Ovary (tissue), 9 donors: ENCODE measurements around the gene SELENOV. TPM values are rescaled to one million over a fixed set of nuclear protein-coding genes. Genes with fewer than 3 reads are reported as not detected.
A peak's percentile ranks its signal among the peaks of the same experiment; 100 is the strongest.

Experiments used
- DNase-seq, 5 donors: peaks; one replicate each; pipeline ENCODE4 v3.0.0-alpha.2; 2019 to 2020
- H3K27ac ChIP-seq, 2 donors: fragments of 200-600 bp; one replicate each; pipeline versions ENCODE4 v1.5.1 to v1.8.0; 2019 to 2022
- H3K27me3 ChIP-seq: fragments of 200-600 bp; one replicate; pipeline ENCODE4 v1.8.0; 2022
- H3K36me3 ChIP-seq: fragments of 200-600 bp; sonication (generic); one replicate; pipeline ENCODE4 v1.5.1; 2019
- H3K4me1 ChIP-seq: one replicate; pipeline ENCODE4 v1.8.1; 2013; ENCODE audit warnings: mild to moderate bottlenecking, moderate library complexity; ENCODE audit not compliant: insufficient read depth
- H3K4me3 ChIP-seq: fragments of 200-600 bp; sonication (generic); one replicate; pipeline ENCODE4 v1.5.1; 2017
- H3K9me3 ChIP-seq, 2 donors: fragments of 200-600 bp in 1 of 2; sonication (generic) in 1 of 2; one replicate each; pipeline versions ENCODE4 v1.5.1 to v1.8.1; 2013 to 2019; ENCODE audit warnings: mild to moderate bottlenecking in 1 of 2, moderate library complexity in 1 of 2
- CTCF ChIP-seq, 3 donors: fragments of 450-650 bp in 2 of 3; fragments of 200-600 bp in 1 of 3; IDR thresholded peaks; one replicate each; pipeline versions ENCODE4 v1.5.1 to v1.8.0; 2016 to 2022; ENCODE audit warnings: antibody characterized with exemption in 3 of 3, mild to moderate bottlenecking in 1 of 3
- EP300 ChIP-seq: sonication (generic); formaldehyde crosslinking; IDR thresholded peaks from one replicate; pipeline ENCODE4 v1.6.1; 2017; ENCODE audit warnings: antibody characterized with exemption
- POLR2A ChIP-seq: fragments of 450-650 bp; IDR thresholded peaks from one replicate; pipeline ENCODE4 v1.6.1; 2017; ENCODE audit warnings: antibody characterized with exemption, mild to moderate bottlenecking, moderate library complexity
- WGBS, 3 donors: extraction: QIAGEN DNeasy Blood & Tissue Kit in 1 of 3; methylation state at CpG; one replicate each; pipeline versions ENCODE4 v1.1.5 to v1.1.7; 2013 to 2017; 5-methylcytosine and 5-hydroxymethylcytosine counted together
- intact Hi-C, 4 donors: fragments of 100-400 bp; cut with DNase I; formaldehyde crosslinking; loops; one replicate each; pipeline versions ENCODE4 v1.11.0 to v1.15.1; 2022 to 2023
- polyA plus RNA-seq, 2 donors: library from polyadenylated mRNA; stranded (reverse); fragments of 200-250 nt in 1 of 2; fragments of 350-450 nt in 1 of 2; fragmentation: Illumina TruSeq in 1 of 2; extraction: RNeasy Lipid Tissue Mini Kit (QIAGEN cat#74804) in 1 of 2; gene quantifications; one replicate each; pipeline ENCODE4 v1.2.3, GENCODE V29; 2013 to 2014
- total RNA-seq, 7 donors: library from RNA; depleted of rRNA in 2 of 7; stranded (reverse); fragments of >200 nt in 2 of 7; fragmentation: NEBNext Ultra II Directional in 3 of 7; extraction: Animal tissue kit (Norgen Biotek cat#: 25700) in 3 of 7; gene quantifications; one replicate each; pipeline versions ENCODE4 v1.1.0 to v1.2.4, GENCODE V29; 2016 to 2023
- donor health status: DM: no; HTN: no; CAD: no; lungs with moderate emphysema.
- donor health status: DM: no; HTN: no; CAD: no.
- donor health status: Bipolar disorder and iron deficiency.
- donor health status: DM: yes; HTN: yes; CAD: no.
- donor health status: DM: no; HTN: no; CAD: no.
- donor health status: DM: yes; HTN: yes; CAD: no.

The SELENOV gene
- total and polyA plus RNA-seq, 9 donors = 0.27 to 0.39 TPM; not detected in 7

- Histone ChIP-seq H3K27me3 (no peaks in the 10 kb centered on the region), H3K27ac (no peak overlapping the region), H3K9me3 (no peaks in the 10 kb centered on the region), H3K36me3 (no peaks in the 10 kb centered on the region), H3K4me3 (peak overlapping the region; percentile 12), H3K4me1 (peaks cover 5% of the 10 kb centered on the region)
- no peak for TF ChIP-seq POLR2A
- no peak for TF ChIP-seq EP300
- TF ChIP-seq CTCF (IDR thresholded peaks at IDR 0.05) = no peak
- DNase-seq = no peak
- 1 to 3% (median 1%) methylated on average over 36 to 44 of the region's 44 CpGs for WGBS, 3 donors
- intact Hi-C loops = no loop called here
Measured at GRCh38 chr19:39515551-39516191, 732 bp downstream of the SELENOV start.

GRCh38 chr19:39516270-39516669, 1.3 kb downstream of the SELENOV start:
- no peaks in the 10 kb centered on the region for H3K36me3 ChIP-seq
- H3K4me3 ChIP-seq = no peak overlapping the region
- H3K27me3 ChIP-seq = no peaks in the 10 kb centered on the region
- no peak overlapping the region for H3K27ac ChIP-seq
- H3K9me3 ChIP-seq = no peaks in the 10 kb centered on the region
- WGBS, 3 donors = 46 to 56% (median 50%) methylated on average over 6 of the region's 6 CpGs
- DNase-seq = no peak
- intact Hi-C loops = no loop called here
- TF ChIP-seq POLR2A = no peak
- no peak for TF ChIP-seq EP300
- no peak for TF ChIP-seq CTCF (IDR thresholded peaks at IDR 0.05)
- H3K4me1 ChIP-seq = peaks cover 5% of the 10 kb centered on the region

- DNase-seq = no peak
- H3K4me1 ChIP-seq = peaks cover 5% of the 10 kb centered on the region
- H3K36me3 ChIP-seq = no peaks in the 10 kb centered on the region
- 78 to 79% (median 78%) methylated on average over 3 of the region's 3 CpGs for WGBS, 3 donors
- H3K27me3 ChIP-seq = no peaks in the 10 kb centered on the region
- no peak for TF ChIP-seq CTCF (IDR thresholded peaks at IDR 0.05)
- no peak for TF ChIP-seq POLR2A
- TF ChIP-seq EP300 = no peak
- no peaks in the 10 kb centered on the region for H3K9me3 ChIP-seq
- no peak overlapping the region for H3K27ac ChIP-seq
- intact Hi-C loops = no loop called here
- no peak overlapping the region for H3K4me3 ChIP-seq
Measured at GRCh38 chr19:39517432-39517831, 2.5 kb downstream of the SELENOV start.

GRCh38 chr19:39518458-39518857, 3.5 kb downstream of the SELENOV start:
- Histone ChIP-seq H3K36me3 (no peaks in the 10 kb centered on the region), H3K4me1 (peaks cover 5% of the 10 kb centered on the region), H3K27me3 (no peaks in the 10 kb centered on the region), H3K4me3 (no peak overlapping the region), H3K27ac (no peak overlapping the region), H3K9me3 (no peaks in the 10 kb centered on the region)
- intact Hi-C loops = no loop called here
- no peak for DNase-seq
- 54 to 70% (median 65%) methylated on average over 5 of the region's 5 CpGs for WGBS, 3 donors
- TF ChIP-seq EP300 = no peak
- no peak for TF ChIP-seq CTCF (IDR thresholded peaks at IDR 0.05)
- TF ChIP-seq POLR2A = no peak
